MCF 10A (cell line): ENCODE measurements around the gene MIEF1. TPM values are rescaled to one million over a fixed set of nuclear protein-coding genes. Genes with fewer than 3 reads are reported as not detected.

Experiments
- BruUV-seq: library from RNA; stranded (reverse); fragments of 400-500 nt; replicated peaks from 2 replicates; lab custom pipeline; 2021; lab: Mats Ljungman, UMichigan
- CTCF ChIA-PET: fragments of 300-600 bp; sonication (Branson Sonifier 250); formaldehyde crosslinking; extraction: SDS; loops from one replicate; lab custom pipeline; 2021; ENCODE audit warnings: antibody characterized with exemption, inconsistent platforms; lab: Yijun Ruan, JAX
- POLR2A ChIA-PET: fragments of 300-600, 350-650 bp; sonication (Branson Sonifier 250); formaldehyde crosslinking; extraction: SDS; loops from one replicate; lab custom pipeline; 2020; ENCODE audit warnings: antibody characterized with exemption, inconsistent platforms; lab: Yijun Ruan, JAX
- DNase-seq: peaks from one replicate; pipeline ENCODE4 v3.0.0-alpha.2; 2018; ENCODE audit not compliant: unreplicated experiment
- H3K27ac Mint-ChIP-seq: one replicate; pipeline ENCODE4 v1.8.0; 2022; ENCODE audit warnings: mild to moderate bottlenecking, low read depth, mixed read lengths; ENCODE audit not compliant: unreplicated experiment
- H3K27me3 Mint-ChIP-seq: one replicate; pipeline ENCODE4 v1.8.0; 2022; ENCODE audit warnings: mixed read lengths; ENCODE audit not compliant: insufficient read depth, unreplicated experiment
- H3K36me3 Mint-ChIP-seq: one replicate; pipeline ENCODE4 v1.8.0; 2022; ENCODE audit warnings: mild to moderate bottlenecking, moderate library complexity, mixed read lengths; ENCODE audit not compliant: insufficient read depth, unreplicated experiment
- H3K4me1 Mint-ChIP-seq: one replicate; pipeline ENCODE4 v1.8.0; 2022; ENCODE audit warnings: mixed read lengths; ENCODE audit not compliant: insufficient read depth, unreplicated experiment
- H3K4me3 Mint-ChIP-seq: one replicate; pipeline ENCODE4 v1.8.0; 2022; ENCODE audit warnings: mild to moderate bottlenecking, moderate library complexity, mixed read lengths; ENCODE audit not compliant: unreplicated experiment
- H3K9me3 Mint-ChIP-seq: one replicate; pipeline ENCODE4 v1.8.0; 2022; ENCODE audit warnings: mixed read lengths; ENCODE audit not compliant: unreplicated experiment
- intact Hi-C: fragments of 100-400 bp; cut with micrococcal nuclease; formaldehyde crosslinking; loops from 2 replicates; pipeline ENCODE4 v1.14.1; 2022
- total RNA-seq: library from RNA; stranded (reverse); gene quantifications from 2 replicates; pipeline ENCODE4 v1.2.3, GENCODE V29; 2022
- TF ChIP-seq, protein P1 (sequence below): fragments of 200-600 bp; IDR thresholded peaks from one replicate; pipeline ENCODE4 v1.8.0; 2022; ENCODE audit warnings: antibody characterized with exemption, mild to moderate bottlenecking; ENCODE audit not compliant: unreplicated experiment

Gene MIEF1
- total RNA-seq, 1 experiment from 2014 or later = 40.2 TPM

- Mint-ChIP-seq H3K4me3 (no peak overlapping the region), H3K27ac (no peak overlapping the region), H3K4me1 (no peaks in the 10 kb centered on the region), H3K36me3 (no peaks in the 10 kb centered on the region), H3K27me3 (peaks cover 59% of the 10 kb centered on the region), H3K9me3 (no peaks in the 10 kb centered on the region)
- DNase-seq = no peak
- BruUV-seq = no TSS peak
- TF ChIP-seq, protein P1, sequence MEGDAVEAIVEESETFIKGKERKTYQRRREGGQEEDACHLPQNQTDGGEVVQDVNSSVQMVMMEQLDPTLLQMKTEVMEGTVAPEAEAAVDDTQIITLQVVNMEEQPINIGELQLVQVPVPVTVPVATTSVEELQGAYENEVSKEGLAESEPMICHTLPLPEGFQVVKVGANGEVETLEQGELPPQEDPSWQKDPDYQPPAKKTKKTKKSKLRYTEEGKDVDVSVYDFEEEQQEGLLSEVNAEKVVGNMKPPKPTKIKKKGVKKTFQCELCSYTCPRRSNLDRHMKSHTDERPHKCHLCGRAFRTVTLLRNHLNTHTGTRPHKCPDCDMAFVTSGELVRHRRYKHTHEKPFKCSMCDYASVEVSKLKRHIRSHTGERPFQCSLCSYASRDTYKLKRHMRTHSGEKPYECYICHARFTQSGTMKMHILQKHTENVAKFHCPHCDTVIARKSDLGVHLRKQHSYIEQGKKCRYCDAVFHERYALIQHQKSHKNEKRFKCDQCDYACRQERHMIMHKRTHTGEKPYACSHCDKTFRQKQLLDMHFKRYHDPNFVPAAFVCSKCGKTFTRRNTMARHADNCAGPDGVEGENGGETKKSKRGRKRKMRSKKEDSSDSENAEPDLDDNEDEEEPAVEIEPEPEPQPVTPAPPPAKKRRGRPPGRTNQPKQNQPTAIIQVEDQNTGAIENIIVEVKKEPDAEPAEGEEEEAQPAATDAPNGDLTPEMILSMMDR = no peak
- ChIA-PET POLR2A (no interaction called here), CTCF (no interaction called here)
- intact Hi-C loops = no loop called here
Measured at GRCh38 chr22:39554151-39554550, 52.1 kb downstream of the MIEF1 start.

- H3K27me3 Mint-ChIP-seq = peaks cover 43% of the 10 kb centered on the region
- ChIA-PET POLR2A (no interaction called here), CTCF (interaction anchor here (1.1 to 1.9 kb wide), 2 partner anchors 15 to 22 kb away, joined by 5 read pairs; no protein-coding TSS in a partner anchor)
- intact Hi-C loops = no loop called here
- H3K27ac Mint-ChIP-seq = no peak overlapping the region
- H3K36me3 Mint-ChIP-seq = no peaks in the 10 kb centered on the region
- no TSS peak for BruUV-seq
- no peaks in the 10 kb centered on the region for H3K4me1 Mint-ChIP-seq
- no peak overlapping the region for H3K4me3 Mint-ChIP-seq
- H3K9me3 Mint-ChIP-seq = no peaks in the 10 kb centered on the region
- DNase-seq = no peak
- TF ChIP-seq, protein P1 = no peak
Measured at GRCh38 chr22:39556970-39557841, 55.1 kb downstream of the MIEF1 start.

- no peaks in the 10 kb centered on the region for H3K9me3 Mint-ChIP-seq
- BruUV-seq = no TSS peak
- TF ChIP-seq, protein P1 = no peak
- ChIA-PET POLR2A (interaction anchor here (0.6 kb wide), 1 partner anchor 476 kb away, joined by 3 read pairs; no protein-coding TSS in a partner anchor), CTCF (no interaction called here)
- H3K4me1 Mint-ChIP-seq = no peaks in the 10 kb centered on the region
- H3K27me3 Mint-ChIP-seq = peaks cover 33% of the 10 kb centered on the region
- H3K27ac Mint-ChIP-seq = no peak overlapping the region
- intact Hi-C loops = no loop called here
- H3K4me3 Mint-ChIP-seq = no peak overlapping the region
- no peaks in the 10 kb centered on the region for H3K36me3 Mint-ChIP-seq
- DNase-seq = no peak
Measured at GRCh38 chr22:39558254-39558727, 56.2 kb downstream of the MIEF1 start.

GRCh38 chr22:39558950-39559349 lies 56.9 kb downstream of the MIEF1 start:
- no peak for DNase-seq
- ChIA-PET CTCF (no interaction called here), POLR2A (interaction anchor here (0.6 kb wide), 1 partner anchor 475 kb away, joined by 3 read pairs; no protein-coding TSS in a partner anchor)
- Mint-ChIP-seq H3K9me3 (no peaks in the 10 kb centered on the region), H3K4me3 (no peak overlapping the region), H3K27me3 (peaks cover 33% of the 10 kb centered on the region), H3K4me1 (no peaks in the 10 kb centered on the region), H3K36me3 (no peaks in the 10 kb centered on the region), H3K27ac (no peak overlapping the region)
- TF ChIP-seq, protein P1 = no peak
- intact Hi-C loops = no loop called here
- BruUV-seq = no TSS peak
